VCaP (cell line): Measurements from ENCODE around the gene IRF7.

Source experiments
- H3K27ac ChIP-seq: fragments of 450-650 bp; 2 replicates; pipeline ENCODE4 v1.5.1; 2017
- CTCF ChIP-seq: fragments of 450-650 bp; conservative IDR thresholded peaks from 2 replicates; pipeline ENCODE4 v1.5.1; 2017; ENCODE audit warnings: mild to moderate bottlenecking, moderate library complexity

The IRF7 gene

GRCh38 chr11:590997-591396 is 24.8 kb downstream of the IRF7 start:
- no peak overlapping the region for H3K27ac ChIP-seq
- TF ChIP-seq CTCF, result no peak

- TF ChIP-seq CTCF, result no peak
Measured at GRCh38 chr11:589798-590197, 26.0 kb downstream of the IRF7 start.

GRCh38 chr11:587978-588380 is 27.8 kb downstream of the IRF7 start:
- no peak for TF ChIP-seq CTCF
- H3K27ac ChIP-seq, result no peak overlapping the region

More at GRCh38 chr11:589798-590197, 26.0 kb downstream of the IRF7 start:
- H3K27ac ChIP-seq, result no peak overlapping the region

DNA sequence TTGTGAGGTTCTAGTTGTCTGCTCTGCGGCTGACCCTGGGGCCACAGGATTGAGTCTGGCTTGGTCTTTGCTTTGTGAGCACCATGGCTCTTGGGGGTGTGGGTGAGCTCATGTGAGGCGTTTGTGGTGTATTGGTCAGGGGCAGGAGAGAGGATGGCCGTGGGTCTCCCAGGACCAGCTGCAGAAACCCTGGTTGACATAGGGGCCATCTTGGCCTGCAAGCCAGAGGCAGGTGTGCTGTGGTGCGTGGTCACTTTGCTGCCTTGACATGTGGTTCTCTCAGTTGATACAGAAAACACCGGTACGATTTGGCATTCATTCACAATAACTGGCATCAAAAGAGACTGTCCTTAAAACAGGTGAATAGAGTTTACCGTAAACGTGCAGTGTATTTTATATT is 28.2 kb downstream of the IRF7 start:
- H3K27ac ChIP-seq, result no peak overlapping the region
- no peak for TF ChIP-seq CTCF

DNA sequence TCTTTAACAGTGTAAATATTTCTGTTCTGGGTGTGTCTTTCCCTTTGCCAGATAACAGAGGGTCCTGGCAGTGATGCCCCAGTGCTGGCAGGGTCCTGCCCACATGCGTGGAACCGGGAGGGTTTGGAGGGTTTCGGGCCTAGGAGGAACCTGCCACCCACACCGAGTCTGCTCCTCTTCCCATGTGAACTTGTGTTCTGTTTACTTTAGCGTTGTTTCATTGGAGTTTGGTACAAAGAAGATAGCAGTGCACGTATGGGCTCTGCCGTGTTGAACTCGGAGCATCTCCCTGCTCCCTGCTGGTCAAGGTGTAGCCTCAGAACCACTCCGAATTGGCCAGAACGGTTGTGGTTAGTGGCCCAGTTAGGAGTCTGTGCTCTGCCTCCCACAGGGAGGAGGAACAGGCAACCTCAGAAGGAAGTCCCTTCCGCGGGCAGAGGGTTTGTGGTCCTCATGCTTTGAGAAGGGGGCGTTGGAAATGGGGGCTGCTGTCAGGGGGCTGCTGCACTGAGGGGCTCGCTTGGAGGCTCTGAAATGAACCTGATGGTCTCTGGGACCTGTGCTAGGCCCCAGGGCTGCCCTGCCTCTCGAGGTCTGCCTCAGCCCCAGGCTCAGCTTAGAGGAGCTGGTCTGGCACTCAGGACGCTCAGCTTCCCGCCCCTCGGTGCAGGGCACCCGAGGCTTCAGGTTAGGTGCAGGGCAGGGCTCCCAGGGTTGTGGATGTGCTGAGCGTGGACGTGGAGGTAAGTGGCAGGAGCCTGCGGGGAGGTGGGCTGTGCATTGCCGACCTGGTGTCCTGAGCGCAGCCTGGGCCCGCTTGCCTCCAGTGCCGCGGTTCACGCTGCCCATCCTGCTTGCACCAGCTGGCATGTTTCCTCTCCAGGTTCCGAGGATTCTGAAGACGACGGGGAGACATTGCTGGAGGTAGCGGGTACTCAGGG is 29.1 kb downstream of the IRF7 start:
- no peak for TF ChIP-seq CTCF
- no peak overlapping the region for H3K27ac ChIP-seq

- no peak overlapping the region for H3K27ac ChIP-seq
- TF ChIP-seq CTCF, result no peak
Measured at GRCh38 chr11:584287-584686, 31.5 kb downstream of the IRF7 start.

DNA sequence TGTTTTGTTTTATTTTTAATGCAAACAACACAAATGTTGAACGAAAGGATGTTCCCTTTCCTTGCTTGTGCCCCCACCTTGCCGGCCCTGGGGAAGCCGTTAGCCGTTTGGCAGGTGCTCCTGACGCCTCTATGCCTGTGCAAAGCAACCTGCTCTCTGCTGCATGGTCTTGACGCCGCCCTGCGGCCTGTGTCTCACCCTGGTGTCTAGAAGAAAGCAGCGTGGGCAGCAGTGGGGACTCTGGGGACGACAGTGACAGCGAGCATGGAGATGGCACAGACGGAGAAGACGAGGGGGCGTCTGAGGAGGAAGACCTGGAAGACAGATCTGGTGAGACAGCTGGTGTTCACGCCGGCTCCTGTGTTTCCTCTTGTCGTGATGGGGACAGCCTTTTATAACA is 34.0 kb downstream of the IRF7 start:
- H3K27ac ChIP-seq, result no peak overlapping the region
- no peak for TF ChIP-seq CTCF
